ENCODE measurements around the gene FRZB. TPM values are rescaled to one million over a fixed set of nuclear protein-coding genes. Genes with fewer than 3 reads are reported as not detected.
"Not testable (repeated sequence)": the region's sequence is repeated elsewhere in the genome, so short reads cannot be mapped to it uniquely, and the experiment has no call there.

The FRZB gene
- total RNA-seq, 4 donors from 2014 or later: 1.1 to 6.0 (median 3.1) TPM

GRCh38 chr2:182895798-182896197 lies 29.4 kb upstream of the FRZB start:
- Histone ChIP-seq H3K27ac (no peak overlapping the region), H3K27me3 (no peaks in the 10 kb centered on the region), H3K36me3 (no peaks in the 10 kb centered on the region), H3K4me1 (no peaks in the 10 kb centered on the region), H3K4me3 (replicated peaks in 1 of 3) (no peak overlapping the region), H3K9me3 (no peaks in the 10 kb centered on the region)
- intact Hi-C loops (cut with DNase I): no loop called here
- DNase-seq: no peak
- TF ChIP-seq POLR2A (IDR thresholded peaks at IDR 0.05) (no peak), CTCF (IDR thresholded peaks at IDR 0.05) (no peak)
- WGBS, 2 donors: 95 to 97% methylated on average over 6 of the region's 6 CpGs

GRCh38 chr2:182895169-182895568 lies 28.7 kb upstream of the FRZB start:
- Histone ChIP-seq H3K4me1 (no peaks in the 10 kb centered on the region), H3K4me3 (replicated peaks in 1 of 3) (no peak overlapping the region), H3K9me3 (no peaks in the 10 kb centered on the region), H3K36me3 (no peaks in the 10 kb centered on the region), H3K27ac (no peak overlapping the region), H3K27me3 (no peaks in the 10 kb centered on the region)
- WGBS, 2 donors: 90 to 94% methylated on average over 4 of the region's 4 CpGs
- no peak for DNase-seq
- intact Hi-C loops (cut with DNase I): no loop called here
- no peak for TF ChIP-seq POLR2A (IDR thresholded peaks at IDR 0.05)
- no peak for TF ChIP-seq CTCF (IDR thresholded peaks at IDR 0.05)

GRCh38 chr2:182894174-182894573 lies 27.7 kb upstream of the FRZB start:
- Histone ChIP-seq H3K36me3 (no peaks in the 10 kb centered on the region), H3K27me3 (no peaks in the 10 kb centered on the region), H3K9me3 (no peaks in the 10 kb centered on the region), H3K27ac (no peak overlapping the region), H3K4me1 (no peaks in the 10 kb centered on the region), H3K4me3 (replicated peaks in 1 of 3) (no peak overlapping the region)
- WGBS, 2 donors: 89 to 97% methylated on average over 9 of the region's 9 CpGs
- no peak for DNase-seq
- no peak for TF ChIP-seq POLR2A (IDR thresholded peaks at IDR 0.05)
- TF ChIP-seq CTCF (IDR thresholded peaks at IDR 0.05): no peak
- intact Hi-C loops (cut with DNase I): no loop called here

- no peak for DNase-seq
- intact Hi-C loops (cut with DNase I): no loop called here
- 86 to 95% methylated on average over 11 of the region's 11 CpGs for WGBS, 2 donors
- H3K36me3 ChIP-seq: no peaks in the 10 kb centered on the region
- no peak overlapping the region for H3K27ac ChIP-seq
- H3K9me3 ChIP-seq: no peaks in the 10 kb centered on the region
- no peak for TF ChIP-seq POLR2A (IDR thresholded peaks at IDR 0.05)
- TF ChIP-seq CTCF (IDR thresholded peaks at IDR 0.05): no peak
- no peaks in the 10 kb centered on the region for H3K27me3 ChIP-seq
- H3K4me1 ChIP-seq: no peaks in the 10 kb centered on the region
- H3K4me3 ChIP-seq (replicated peaks in 1 of 3): no peak overlapping the region
Measured at GRCh38 chr2:182893666-182894065, 27.2 kb upstream of the FRZB start.

- H3K27ac ChIP-seq; H3K4me1 ChIP-seq; H3K9me3 ChIP-seq; intact Hi-C loops (cut with DNase I); H3K4me3 ChIP-seq (replicated peaks in 1 of 3); H3K36me3 ChIP-seq; H3K27me3 ChIP-seq; DNase-seq: not testable (repeated sequence)
- 92 to 97% methylated on average over 7 of the region's 7 CpGs for WGBS, 2 donors
Measured at GRCh38 chr2:182893035-182893434, 26.6 kb upstream of the FRZB start.

- no peak overlapping the region for H3K27ac ChIP-seq
- no peak overlapping the region for H3K4me3 ChIP-seq (replicated peaks in 1 of 3)
- no peaks in the 10 kb centered on the region for H3K36me3 ChIP-seq
- no peaks in the 10 kb centered on the region for H3K27me3 ChIP-seq
- intact Hi-C loops (cut with DNase I): no loop called here
- DNase-seq: no peak
- TF ChIP-seq POLR2A (IDR thresholded peaks at IDR 0.05): no peak
- no peak for TF ChIP-seq CTCF (IDR thresholded peaks at IDR 0.05)
- H3K9me3 ChIP-seq: no peaks in the 10 kb centered on the region
- WGBS, 2 donors: 77 to 82% methylated on average over 4 of the region's 4 CpGs
- H3K4me1 ChIP-seq: no peaks in the 10 kb centered on the region
Measured at GRCh38 chr2:182891611-182892010, 25.2 kb upstream of the FRZB start.

Measured in thyroid gland (tissue), 4 donors.